MM.1S (cell line): ENCODE data around the gene CCDC88B.

Experiments
- DNase-seq: peaks from one replicate; pipeline ENCODE4 v3.0.0-alpha.2; 2015
- H2AFZ ChIP-seq: fragments of 300-600 bp; sonication (generic); 2 replicates; pipeline ENCODE4 v1.6.0; 2016; ENCODE audit warnings: antibody characterized with exemption, low read length
- H3F3A ChIP-seq: fragments of 300-600 bp; sonication (generic); 2 replicates; pipeline ENCODE4 v1.6.1; 2016; ENCODE audit warnings: mild to moderate bottlenecking, antibody characterized with exemption, low read length, moderate library complexity, mixed read lengths; ENCODE audit not compliant: insufficient read depth
- H3K27ac ChIP-seq: fragments of 300-600 bp; sonication (generic); 2 replicates; pipeline ENCODE4 v1.5.1; 2016; ENCODE audit warnings: mild to moderate bottlenecking, low read length
- H3K27me3 ChIP-seq: fragments of 300-600 bp; sonication (generic); replicated peaks from 2 replicates; pipeline ENCODE4 v1.6.0; 2016; ENCODE audit warnings: low read length; ENCODE audit not compliant: insufficient read depth
- H3K36me3 ChIP-seq: fragments of 300-600 bp; sonication (generic); replicated peaks from 2 replicates; pipeline ENCODE4 v1.6.1; 2016; ENCODE audit warnings: mild to moderate bottlenecking, low read length, mixed read lengths; ENCODE audit not compliant: insufficient read depth
- H3K4me1 ChIP-seq: fragments of 300-600 bp; sonication (generic); 2 replicates; pipeline ENCODE4 v1.6.1; 2016; ENCODE audit warnings: low read length, mixed read lengths
- H3K4me2 ChIP-seq: fragments of 300-600 bp; sonication (generic); 2 replicates; pipeline ENCODE4 v1.6.0; 2016; ENCODE audit warnings: low read depth, low read length
- H3K4me3 ChIP-seq: fragments of 300-600 bp; sonication (generic); 2 replicates; pipeline ENCODE4 v1.5.1; 2016; ENCODE audit warnings: low read length, mixed read lengths
- H3K79me2 ChIP-seq: fragments of 300-600 bp; sonication (generic); 2 replicates; pipeline ENCODE4 v1.6.1; 2016; ENCODE audit warnings: mixed run types, low read length, mixed read lengths
- H3K9ac ChIP-seq: fragments of 300-600 bp; sonication (generic); 2 replicates; pipeline ENCODE4 v1.6.1; 2016; ENCODE audit warnings: low read length, mixed read lengths
- H3K9me2 ChIP-seq: fragments of 300-600 bp; sonication (generic); replicated peaks from 2 replicates; pipeline ENCODE4 v1.6.1; 2016; ENCODE audit warnings: mild to moderate bottlenecking, low read length, mixed read lengths; ENCODE audit not compliant: insufficient read depth
- H3K9me3 ChIP-seq: fragments of 300-600 bp; sonication (generic); replicated peaks from 2 replicates; pipeline ENCODE4 v1.6.1; 2016; ENCODE audit warnings: mild to moderate bottlenecking, low read length, mixed read lengths; ENCODE audit not compliant: insufficient read depth
- H4K20me1 ChIP-seq: fragments of 300-600 bp; sonication (generic); 2 replicates; pipeline ENCODE4 v1.6.1; 2016; ENCODE audit warnings: mild to moderate bottlenecking, low read length, moderate library complexity, mixed read lengths; ENCODE audit not compliant: insufficient read depth
- CTCF ChIP-seq: fragments of 300-600 bp; sonication (generic); IDR thresholded peaks from 2 replicates; pipeline ENCODE4 v1.5.1; 2016; ENCODE audit warnings: antibody characterized with exemption, low read length, mixed read lengths
- EZH2 ChIP-seq: fragments of 300-600 bp; sonication (generic); optimal IDR thresholded peaks from 2 replicates; pipeline ENCODE3; 2017; ENCODE audit warnings: low read depth, mild to moderate bottlenecking, antibody characterized with exemption, low read length, mixed read lengths
- EZH2phosphoT487 ChIP-seq: fragments of 300-600 bp; sonication (generic); IDR thresholded peaks from 2 replicates; pipeline ENCODE4 v1.6.1; 2018; ENCODE audit warnings: antibody characterized with exemption, low read length

The CCDC88B gene

GRCh38 chr11:64344787-64345186 is 4.8 kb downstream of the CCDC88B start:
- DNase-seq: no peak

GRCh38 chr11:64347193-64347867 is 7.3 kb downstream of the CCDC88B start:
- H3K27ac ChIP-seq: no peak overlapping the region
- TF ChIP-seq EZH2phosphoT487 (no peak), EZH2 (no peak), CTCF (no peak)
- no peak overlapping the region for H3K9ac ChIP-seq
- H4K20me1 ChIP-seq: no peaks in the 10 kb centered on the region
- H3K27me3 ChIP-seq: no peaks in the 10 kb centered on the region
- no peak overlapping the region for H3K4me2 ChIP-seq
- DNase-seq: no peak
- no peaks in the 10 kb centered on the region for H3K9me3 ChIP-seq
- H3K4me1 ChIP-seq: no peaks in the 10 kb centered on the region
- no peaks in the 10 kb centered on the region for H3K36me3 ChIP-seq
- H3K79me2 ChIP-seq: peaks cover 12% of the 10 kb centered on the region; the same call in 1 of the 2 replicates
- no peak overlapping the region for H3K4me3 ChIP-seq
- H3F3A ChIP-seq: 0 out of 2 replicates have a peak, but pooled peaks cover 1% of the 10 kb centered on the region
- H2AFZ ChIP-seq: no peak overlapping the region
- no peaks in the 10 kb centered on the region for H3K9me2 ChIP-seq

More at GRCh38 chr11:64344787-64345186, 4.8 kb downstream of the CCDC88B start:
- H3K36me3 ChIP-seq: no peaks in the 10 kb centered on the region
- peaks cover 7% of the 10 kb centered on the region for H3K4me1 ChIP-seq
- peaks cover 4% of the 10 kb centered on the region for H3F3A ChIP-seq
- H3K9ac ChIP-seq: no peak overlapping the region
- H2AFZ ChIP-seq: no peak overlapping the region
- TF ChIP-seq CTCF (no peak), EZH2 (no peak), EZH2phosphoT487 (no peak)
- H3K9me3 ChIP-seq: no peaks in the 10 kb centered on the region
- peaks cover 34% of the 10 kb centered on the region for H3K79me2 ChIP-seq
- no peak overlapping the region for H3K4me2 ChIP-seq
- no peak overlapping the region for H3K27ac ChIP-seq
- H3K4me3 ChIP-seq: no peak overlapping the region
- no peaks in the 10 kb centered on the region for H3K27me3 ChIP-seq
- H4K20me1 ChIP-seq: no peaks in the 10 kb centered on the region
- no peaks in the 10 kb centered on the region for H3K9me2 ChIP-seq

- no peak overlapping the region for H3K4me3 ChIP-seq
- no peak for DNase-seq
- H3K4me2 ChIP-seq: no peak overlapping the region
- no peaks in the 10 kb centered on the region for H3K9me3 ChIP-seq
- no peaks in the 10 kb centered on the region for H3K36me3 ChIP-seq
- H4K20me1 ChIP-seq: no peaks in the 10 kb centered on the region
- H3K27ac ChIP-seq: no peak overlapping the region
- peaks cover 5% of the 10 kb centered on the region; the same call in 1 of the 2 replicates for H3K79me2 ChIP-seq
- no peak overlapping the region for H2AFZ ChIP-seq
- no peaks in the 10 kb centered on the region for H3F3A ChIP-seq
- TF ChIP-seq EZH2phosphoT487 (no peak), CTCF (no peak), EZH2 (no peak)
- no peak overlapping the region for H3K9ac ChIP-seq
- H3K4me1 ChIP-seq: no peaks in the 10 kb centered on the region
- no peaks in the 10 kb centered on the region for H3K27me3 ChIP-seq
- H3K9me2 ChIP-seq: no peaks in the 10 kb centered on the region
Observed at GRCh38 chr11:64348383-64349024, 8.5 kb downstream of the CCDC88B start.
